Neuronal stem cell (in vitro differentiated cells): ENCODE data around the gene KPNB1.

ENCODE experiments used
- DNase-seq: peaks from one replicate; pipeline ENCODE4 v3.0.0-alpha.2; 2013; ENCODE audit warnings: low spot score
- H2AFZ ChIP-seq: one replicate; pipeline ENCODE4 v1.6.1; 2013; ENCODE audit warnings: mild to moderate bottlenecking, low read length, inconsistent platforms
- H2AK5ac ChIP-seq: 2 replicates; pipeline ENCODE4 v1.6.1; 2013; ENCODE audit warnings: low read depth, mild to moderate bottlenecking, inconsistent platforms, low read length, moderate library complexity, mixed read lengths
- H2BK120ac ChIP-seq: 2 replicates; pipeline ENCODE4 v1.6.1; 2013; ENCODE audit warnings: low read depth, mild to moderate bottlenecking, inconsistent platforms, low read length, moderate library complexity, mixed read lengths
- H2BK12ac ChIP-seq: one replicate; pipeline ENCODE4 v1.6.1; 2013; ENCODE audit warnings: low read length, inconsistent platforms
- H2BK15ac ChIP-seq: 2 replicates; pipeline ENCODE4 v1.6.1; 2013; ENCODE audit warnings: mild to moderate bottlenecking, low read length, inconsistent platforms, mixed read lengths
- H2BK5ac ChIP-seq: one replicate; pipeline ENCODE4 v1.6.1; 2013; ENCODE audit warnings: inconsistent platforms, mild to moderate bottlenecking, low read length, moderate library complexity
- H3K14ac ChIP-seq: one replicate; pipeline ENCODE4 v1.6.1; 2013; ENCODE audit warnings: low read length, inconsistent platforms
- H3K18ac ChIP-seq: 2 replicates; pipeline ENCODE4 v1.6.1; 2013; ENCODE audit warnings: low read length, inconsistent platforms
- H3K23ac ChIP-seq: 2 replicates; pipeline ENCODE4 v1.6.1; 2013; ENCODE audit warnings: low read depth, mild to moderate bottlenecking, mixed read lengths, low read length, inconsistent platforms; ENCODE audit not compliant: poor library complexity
- H3K27ac ChIP-seq: replicated peaks from 3 replicates; pipeline ENCODE4 v1.5.1; 2013; ENCODE audit warnings: low read length, inconsistent platforms
- H3K27me3 ChIP-seq, 3 experiments: 2 replicates each; pipeline ENCODE4 v1.6.1; 2013; ENCODE audit warnings: low read length in 3 of 3, mild to moderate bottlenecking in 2 of 3, inconsistent platforms in 1 of 3, low read depth in 1 of 3, mixed read lengths in 1 of 3, moderate library complexity in 1 of 3; ENCODE audit not compliant: control insufficient read depth in 3 of 3, insufficient read depth in 3 of 3
- H3K36me3 ChIP-seq, 2 donors: replicated peaks in 1 of 2; 2 replicates each; pipeline ENCODE4 v1.6.1; 2013; ENCODE audit warnings: low read length in 2 of 2; ENCODE audit not compliant: control insufficient read depth in 2 of 2, insufficient read depth in 2 of 2
- H3K4ac ChIP-seq: 2 replicates; pipeline ENCODE4 v1.6.1; 2013; ENCODE audit warnings: inconsistent platforms, mild to moderate bottlenecking, low read length, moderate library complexity
- H3K4me1 ChIP-seq, 2 donors: 1 replicate in 1 of 2; 2 replicates in 1 of 2; pipeline ENCODE4 v1.6.1; 2013; ENCODE audit warnings: low read length in 2 of 2, low read depth in 1 of 2; ENCODE audit not compliant: control insufficient read depth in 2 of 2, insufficient read depth in 1 of 2
- H3K4me2 ChIP-seq: one replicate; pipeline ENCODE4 v1.6.1; 2013; ENCODE audit warnings: mild to moderate bottlenecking, low read length, inconsistent platforms; ENCODE audit not compliant: insufficient read depth, poor library complexity, severe bottlenecking
- H3K4me3 ChIP-seq, 2 donors: 2 replicates each; pipeline ENCODE4 v1.5.1; 2013; ENCODE audit warnings: low read length in 2 of 2, mild to moderate bottlenecking in 2 of 2, inconsistent platforms in 1 of 2, moderate library complexity in 1 of 2
- H3K79me1 ChIP-seq: one replicate; pipeline ENCODE4 v1.6.1; 2013; ENCODE audit warnings: low read depth, mild to moderate bottlenecking, inconsistent platforms, low read length, moderate library complexity
- H3K9ac ChIP-seq: one replicate; pipeline ENCODE4 v1.6.1; 2013; ENCODE audit warnings: mild to moderate bottlenecking, low read depth, low read length, inconsistent platforms; ENCODE audit not compliant: poor library complexity
- H3K9me3 ChIP-seq, 2 donors: replicated peaks in 1 of 2; 2 replicates each; pipeline versions ENCODE3 to v1.6.1; 2013; ENCODE audit warnings: low read length in 2 of 2, mild to moderate bottlenecking in 2 of 2, inconsistent platforms in 1 of 2, low read depth in 1 of 2, mixed read lengths in 1 of 2, moderate library complexity in 1 of 2; ENCODE audit not compliant: control insufficient read depth in 2 of 2, insufficient read depth in 1 of 2
- H4K8ac ChIP-seq: one replicate; pipeline ENCODE4 v1.6.1; 2013; ENCODE audit warnings: low read depth, mild to moderate bottlenecking, inconsistent platforms, low read length, moderate library complexity
- H4K91ac ChIP-seq: one replicate; pipeline ENCODE4 v1.6.1; 2013; ENCODE audit warnings: low read length, low read depth, mild to moderate bottlenecking, inconsistent platforms; ENCODE audit not compliant: poor library complexity
- WGBS, 2 donors: extraction: QIAGEN DNeasy Blood & Tissue Kit; methylation state at CpG; one replicate each; pipeline ENCODE4 v1.1.7; 2013; ENCODE audit warnings: missing lambda C conversion rate in 2 of 2, mixed read lengths in 1 of 2; ENCODE audit not compliant: insufficient read length in 2 of 2, insufficient replicate concordance in 1 of 2; ENCODE audit errors: extremely low coverage in 2 of 2; 5-methylcytosine and 5-hydroxymethylcytosine counted together

The KPNB1 gene

GRCh38 chr17:47707056-47707804, 57.5 kb downstream of the KPNB1 start:
- no peak overlapping the region for H2BK5ac ChIP-seq
- no peak overlapping the region for H4K91ac ChIP-seq
- H2AFZ ChIP-seq, result no peak overlapping the region
- no peak overlapping the region for H3K4me2 ChIP-seq
- H3K4me1 ChIP-seq, result peaks cover 3 to 13% of the 10 kb centered on the region in 2 donors
- DNase-seq, result no peak
- H3K36me3 ChIP-seq, result peaks cover 13 to 25% of the 10 kb centered on the region in 2 donors
- H2BK120ac ChIP-seq, result no peak overlapping the region
- no peak overlapping the region for H4K8ac ChIP-seq
- H2BK12ac ChIP-seq, result no peak overlapping the region
- H3K79me1 ChIP-seq, result no peaks in the 10 kb centered on the region
- H3K4me3 ChIP-seq, result no peak overlapping the region
- no peak overlapping the region for H3K14ac ChIP-seq
- H3K9ac ChIP-seq, result no peak overlapping the region
- H3K4ac ChIP-seq, result no peak overlapping the region
- H3K9me3 ChIP-seq, result no peaks in the 10 kb centered on the region
- H2BK15ac ChIP-seq, result no peak overlapping the region
- peaks cover 0 to 8% (median 0%) of the 10 kb centered on the region in 3 experiments for H3K27me3 ChIP-seq
- no CpG with 5 or more reads among the region's 4 CpGs for WGBS, 2 donors
- H3K27ac ChIP-seq, result no peak overlapping the region
- no peak overlapping the region for H3K18ac ChIP-seq
- H2AK5ac ChIP-seq, result no peak overlapping the region
- H3K23ac ChIP-seq, result no peak overlapping the region

- Histone ChIP-seq H2BK5ac (peak overlapping the region; percentile 85), H4K91ac (no peak overlapping the region), H3K4me1 (peaks cover 3 to 13% of the 10 kb centered on the region in 2 donors), H3K9ac (no peak overlapping the region), H4K8ac (no peak overlapping the region), H3K27ac (no peak overlapping the region), H2AFZ (no peak overlapping the region), H3K18ac (no peak overlapping the region), H2BK15ac (no peak overlapping the region), H3K23ac (no peak overlapping the region), H2AK5ac (no peak overlapping the region), H3K4me3 (peak overlapping the region in 1 of 2 donors; percentile 25), H2BK120ac (no peak overlapping the region), H3K4ac (no peak overlapping the region), H3K79me1 (no peaks in the 10 kb centered on the region), H2BK12ac (no peak overlapping the region), H3K4me2 (no peak overlapping the region), H3K36me3 (peaks cover 13 to 25% of the 10 kb centered on the region in 2 donors), H3K27me3 (peaks cover 0 to 8% (median 0%) of the 10 kb centered on the region in 3 experiments), H3K14ac (no peak overlapping the region), H3K9me3 (no peaks in the 10 kb centered on the region)
- no CpG with 5 or more reads among the region's 3 CpGs for WGBS, 2 donors
- no peak for DNase-seq
These were observed 58.2 kb downstream of the KPNB1 start for GRCh38 chr17:47707884-47708283.

- H3K9me3 ChIP-seq, result no peaks in the 10 kb centered on the region
- H2BK5ac ChIP-seq, result peak overlapping the region; percentile 85
- H3K36me3 ChIP-seq, result peaks cover 13 to 25% of the 10 kb centered on the region in 2 donors
- no peak overlapping the region for H3K4me2 ChIP-seq
- no peak overlapping the region for H3K14ac ChIP-seq
- no peak overlapping the region for H2AFZ ChIP-seq
- H2BK120ac ChIP-seq, result no peak overlapping the region
- DNase-seq, result no peak
- H4K91ac ChIP-seq, result no peak overlapping the region
- H3K27ac ChIP-seq, result no peak overlapping the region
- no peak overlapping the region for H3K18ac ChIP-seq
- H3K79me1 ChIP-seq, result no peaks in the 10 kb centered on the region
- no peak overlapping the region for H3K23ac ChIP-seq
- peaks cover 3 to 13% of the 10 kb centered on the region in 2 donors for H3K4me1 ChIP-seq
- no peak overlapping the region for H2BK15ac ChIP-seq
- WGBS, 2 donors, result no CpG with 5 or more reads among the region's 31 CpGs
- no peak overlapping the region for H2BK12ac ChIP-seq
- peak overlapping the region; percentile 50 for H3K9ac ChIP-seq
- no peak overlapping the region for H2AK5ac ChIP-seq
- no peak overlapping the region for H3K4ac ChIP-seq
- H4K8ac ChIP-seq, result no peak overlapping the region
- peak overlapping the region in 1 of 2 donors; percentile 25 for H3K4me3 ChIP-seq
- H3K27me3 ChIP-seq, result peaks cover 0 to 8% (median 0%) of the 10 kb centered on the region in 3 experiments
These were observed 58.7 kb downstream of the KPNB1 start for GRCh38 chr17:47708312-47708863.

- no CpG with 5 or more reads among the region's 89 CpGs for WGBS, 2 donors
- peak overlapping the region; percentile 52 for H3K9ac ChIP-seq
These were observed 59.3 kb downstream of the KPNB1 start for GRCh38 chr17:47708864-47709541.

More at GRCh38 chr17:47708864-47709541, 59.3 kb downstream of the KPNB1 start:
- H2AFZ ChIP-seq, result no peak overlapping the region
- H2BK15ac ChIP-seq, result no peak overlapping the region
- peak overlapping the region; percentile 76 for H3K18ac ChIP-seq
- H3K36me3 ChIP-seq, result peaks cover 13 to 25% of the 10 kb centered on the region in 2 donors
- no peaks in the 10 kb centered on the region for H3K79me1 ChIP-seq
- no peak overlapping the region for H3K4me3 ChIP-seq
- H3K14ac ChIP-seq, result no peak overlapping the region
- H2BK120ac ChIP-seq, result no peak overlapping the region
- H3K4me1 ChIP-seq, result peaks cover 3 to 13% of the 10 kb centered on the region in 2 donors
- H4K91ac ChIP-seq, result no peak overlapping the region
- no peak overlapping the region for H3K27ac ChIP-seq
- no peak overlapping the region for H2BK12ac ChIP-seq
- H2BK5ac ChIP-seq, result no peak overlapping the region
- H3K4me2 ChIP-seq, result peak overlapping the region; percentile 48
- H3K9me3 ChIP-seq, result no peaks in the 10 kb centered on the region
- H4K8ac ChIP-seq, result no peak overlapping the region
- no peak overlapping the region for H3K4ac ChIP-seq
- peaks cover 0 to 8% (median 0%) of the 10 kb centered on the region in 3 experiments for H3K27me3 ChIP-seq
- H3K23ac ChIP-seq, result no peak overlapping the region
- DNase-seq, result no peak
- H2AK5ac ChIP-seq, result no peak overlapping the region
